Stomach (tissue), 9 donors: ENCODE data around the gene MED13L. TPM values are rescaled to one million over a fixed set of nuclear protein-coding genes. Genes with fewer than 3 reads are reported as not detected.

Experiments
- DNase-seq, 2 donors: peaks; one replicate each; pipeline versions ENCODE4 v3.0.0 to v3.0.0-alpha.2; 2013 to 2019
- H3K27ac ChIP-seq, 5 donors: fragments of 200-600 bp in 4 of 5; sonication (generic) in 4 of 5; one replicate each; pipeline ENCODE4 v1.5.1; 2013 to 2019; ENCODE audit warnings: mild to moderate bottlenecking in 1 of 5, moderate library complexity in 1 of 5
- H3K27me3 ChIP-seq, 3 donors: fragments of 200-600 bp; sonication (generic); one replicate each; pipeline ENCODE4 v1.5.1; 2017 to 2019; ENCODE audit warnings: mixed run types in 1 of 3
- H3K36me3 ChIP-seq, 4 donors: fragments of 200-600 bp; sonication (generic); 1 replicate in 3 of 4; 2 replicates in 1 of 4; pipeline ENCODE4 v1.5.1; 2016 to 2019
- H3K4me1 ChIP-seq, 4 donors: fragments of 200-600 bp; sonication (generic); one replicate each; pipeline ENCODE4 v1.5.1; 2016 to 2019
- H3K4me3 ChIP-seq, 4 donors: fragments of 200-600 bp; sonication (generic) in 3 of 4; one replicate each; pipeline ENCODE4 v1.5.1; 2016 to 2019; ENCODE audit warnings: mild to moderate bottlenecking in 1 of 4
- H3K9me3 ChIP-seq, 4 donors: fragments of 200-600 bp; sonication (generic); one replicate each; pipeline ENCODE4 v1.5.1; 2016 to 2019
- CTCF ChIP-seq, 7 experiments: fragments of 450-650 bp in 4 of 7; fragments of 200-600 bp in 3 of 7; sonication (generic) in 3 of 7; IDR thresholded peaks; one replicate each; pipeline ENCODE4 v1.5.1; 2016 to 2019; ENCODE audit warnings: antibody characterized with exemption in 7 of 7, control low read depth in 2 of 7, mild to moderate bottlenecking in 1 of 7
- EP300 ChIP-seq: sonication (generic); formaldehyde crosslinking; IDR thresholded peaks from one replicate; pipeline ENCODE4 v1.6.1; 2017; ENCODE audit warnings: antibody characterized with exemption
- POLR2A ChIP-seq, 4 donors: fragments of 450-650 bp; IDR thresholded peaks; one replicate each; pipeline ENCODE4 v1.6.1; 2016; ENCODE audit warnings: antibody characterized with exemption in 4 of 4, control low read depth in 2 of 4, mild to moderate bottlenecking in 1 of 4, moderate library complexity in 1 of 4
- POLR2AphosphoS5 ChIP-seq, 3 donors: sonication (generic); formaldehyde crosslinking; IDR thresholded peaks; one replicate each; pipeline ENCODE4 v1.6.1; 2016; ENCODE audit warnings: antibody characterized with exemption in 3 of 3
- WGBS, 5 donors: extraction: QIAGEN DNeasy Blood & Tissue Kit in 3 of 5; methylation state at CpG; one replicate each; pipeline versions ENCODE4 v1.1.5 to v1.1.7; 2013 to 2018; 5-methylcytosine and 5-hydroxymethylcytosine counted together
- intact Hi-C: fragments of 100-400 bp; cut with DNase I; formaldehyde crosslinking; loops from one replicate; pipeline ENCODE4 v1.15.1; 2023; ENCODE audit warnings: low total_unique reads
- polyA plus RNA-seq, 3 donors: library from polyadenylated mRNA; stranded (reverse); fragments of 200-250 nt; gene quantifications; one replicate each; pipeline ENCODE4 v1.2.3, GENCODE V29; 2013
- total RNA-seq, 5 donors: library from RNA; depleted of rRNA; stranded (reverse); fragments of >200 nt; gene quantifications; one replicate each; pipeline versions ENCODE4 v1.1.0 to v1.2.3, GENCODE V29; 2014 to 2016
- donor health status: healthy with polysubstance abuse.
- donor health status: Bipolar disorder and iron deficiency.
- donor health status: healthy.

The MED13L gene
- total and polyA plus RNA-seq, 8 donors: 10.4 to 305 (median 72.7) TPM

DNA sequence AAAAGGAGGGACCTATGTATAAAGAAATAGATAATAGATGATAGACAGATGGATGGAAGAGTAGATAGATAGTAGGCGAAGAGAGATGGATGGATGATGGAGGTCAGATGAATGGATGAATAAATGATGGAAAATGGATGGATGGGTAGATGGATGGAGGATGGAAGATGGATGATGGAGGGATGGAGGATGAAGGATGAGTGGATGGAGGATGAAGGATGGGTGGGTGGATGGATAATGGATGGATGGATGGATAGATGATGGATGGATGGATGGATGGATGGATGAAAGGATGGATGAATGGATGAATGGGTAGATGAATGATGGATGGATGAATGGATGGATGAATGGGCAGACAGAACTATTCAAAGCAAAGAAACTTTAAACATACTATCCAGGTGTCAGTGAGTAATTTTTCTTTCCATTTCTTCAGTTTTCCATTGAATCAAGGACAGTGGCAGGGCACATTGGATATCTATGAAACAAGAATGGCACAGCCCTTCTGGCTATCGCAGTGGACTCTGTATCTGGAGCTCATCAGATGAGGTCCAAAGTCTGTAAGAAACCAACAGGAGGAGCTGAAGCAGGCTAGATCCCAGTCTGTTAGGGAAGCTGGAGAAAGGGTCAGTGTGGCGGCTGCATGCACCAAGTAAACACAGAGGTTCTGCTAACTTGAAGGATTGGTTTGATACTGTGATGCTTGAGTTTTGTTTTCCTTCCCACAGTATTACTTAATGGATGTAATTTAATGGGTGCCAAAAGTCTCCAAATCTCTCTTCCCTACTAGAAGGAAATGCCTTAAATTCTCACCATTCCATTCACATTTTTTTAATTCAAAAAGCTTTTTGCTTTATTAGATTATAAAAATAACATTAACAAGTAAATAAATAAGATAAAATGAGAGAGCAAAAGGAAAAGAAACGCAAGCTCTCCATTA, 18.1 kb upstream of the MED13L start:
- Histone ChIP-seq H3K27me3 (no peaks in the 10 kb centered on the region), H3K27ac (no peak overlapping the region), H3K4me1 (peaks cover 9 to 35% (median 26%) of the 10 kb centered on the region in 4 donors), H3K4me3 (no peak overlapping the region), H3K9me3 (no peaks in the 10 kb centered on the region), H3K36me3 (no peaks in the 10 kb centered on the region)
- intact Hi-C loops: no loop called here
- TF ChIP-seq EP300: no peak
- no peak for TF ChIP-seq CTCF (IDR thresholded peaks at IDR 0.05)
- TF ChIP-seq POLR2AphosphoS5 (IDR thresholded peaks at IDR 0.05): no peak
- TF ChIP-seq POLR2A (IDR thresholded peaks at IDR 0.05): no peak
- WGBS, 5 donors: 63 to 77% (median 74%) methylated on average over 4 of the region's 4 CpGs
- peak in 1 of 2 donors; percentile 43 for DNase-seq

- TF ChIP-seq EP300: no peak
- no peak for TF ChIP-seq POLR2A (IDR thresholded peaks at IDR 0.05)
- no peak for TF ChIP-seq CTCF (IDR thresholded peaks at IDR 0.05)
- no peak for TF ChIP-seq POLR2AphosphoS5 (IDR thresholded peaks at IDR 0.05)
- no peaks in the 10 kb centered on the region for H3K9me3 ChIP-seq
- no peaks in the 10 kb centered on the region for H3K36me3 ChIP-seq
- H3K4me1 ChIP-seq: peaks cover 8 to 26% (median 17%) of the 10 kb centered on the region in 4 donors
- no peak overlapping the region for H3K4me3 ChIP-seq
- WGBS, 5 donors: 66 to 79% (median 76%) methylated on average over 4 of the region's 4 CpGs
- H3K27me3 ChIP-seq: no peaks in the 10 kb centered on the region
- intact Hi-C loops: no loop called here
- no peak for DNase-seq
- no peak overlapping the region for H3K27ac ChIP-seq
These were observed 17.1 kb upstream of the MED13L start for GRCh38 chr12:116294454-116295165.

- intact Hi-C loops: no loop called here
- Histone ChIP-seq H3K36me3 (no peaks in the 10 kb centered on the region), H3K27ac (no peak overlapping the region), H3K4me1 (peaks cover under 1 to 18% (median 10%) of the 10 kb centered on the region in 4 donors), H3K9me3 (no peaks in the 10 kb centered on the region), H3K4me3 (no peak overlapping the region), H3K27me3 (no peaks in the 10 kb centered on the region)
- 64 to 73% (median 70%) methylated on average over 4 of the region's 4 CpGs for WGBS, 5 donors
- no peak for TF ChIP-seq CTCF (IDR thresholded peaks at IDR 0.05)
- TF ChIP-seq POLR2AphosphoS5 (IDR thresholded peaks at IDR 0.05): no peak
- no peak for TF ChIP-seq EP300
- TF ChIP-seq POLR2A (IDR thresholded peaks at IDR 0.05): no peak
- peak in 1 of 2 donors; percentile 20 for DNase-seq
These were observed 16.4 kb upstream of the MED13L start for GRCh38 chr12:116293687-116294453.

DNA sequence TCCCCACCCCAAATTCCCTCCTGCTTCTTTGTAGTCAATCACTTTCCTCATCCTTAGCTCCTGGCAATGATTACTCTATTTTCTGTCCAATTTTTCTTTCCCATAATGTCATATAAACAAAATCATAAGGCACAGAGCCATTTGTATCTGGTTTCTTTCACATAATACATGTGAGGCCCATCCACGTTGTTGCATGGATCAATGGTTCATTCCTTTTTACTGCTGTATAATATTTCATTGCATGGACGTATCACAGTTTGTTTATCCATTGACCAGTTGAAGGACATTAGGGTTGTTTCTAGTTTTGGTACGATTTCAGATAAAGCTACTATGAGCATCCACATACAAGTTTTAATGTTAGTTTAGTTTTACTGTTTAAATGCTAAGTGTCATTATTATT, 13.7 kb upstream of the MED13L start:
- no peaks in the 10 kb centered on the region for H3K9me3 ChIP-seq
- intact Hi-C loops: no loop called here
- H3K4me3 ChIP-seq: no peak overlapping the region
- WGBS, 5 donors: 84 to 91% (median 89%) methylated on average over 3 of the region's 3 CpGs
- no peaks in the 10 kb centered on the region for H3K27me3 ChIP-seq
- no peak overlapping the region for H3K27ac ChIP-seq
- TF ChIP-seq CTCF (IDR thresholded peaks at IDR 0.05) (no peak), POLR2AphosphoS5 (IDR thresholded peaks at IDR 0.05) (no peak), POLR2A (IDR thresholded peaks at IDR 0.05) (no peak), EP300 (no peak)
- no peak for DNase-seq
- H3K4me1 ChIP-seq: peaks cover 0 to 10% (median 9%) of the 10 kb centered on the region in 4 donors
- H3K36me3 ChIP-seq: no peaks in the 10 kb centered on the region
